Measurements from ENCODE around the gene TMC1.
"Not testable (repeated sequence)": the region's sequence is repeated elsewhere in the genome, so short reads cannot be mapped to it uniquely, and the experiment has no call there.

Gene TMC1

GRCh38 chr9:72526901-72527800 is 5.7 kb downstream of the TMC1 start:
- DNase-seq = peak; percentile 76

- no peak for DNase-seq
Measured at GRCh38 chr9:72527801-72528195, 6.4 kb downstream of the TMC1 start.

DNA sequence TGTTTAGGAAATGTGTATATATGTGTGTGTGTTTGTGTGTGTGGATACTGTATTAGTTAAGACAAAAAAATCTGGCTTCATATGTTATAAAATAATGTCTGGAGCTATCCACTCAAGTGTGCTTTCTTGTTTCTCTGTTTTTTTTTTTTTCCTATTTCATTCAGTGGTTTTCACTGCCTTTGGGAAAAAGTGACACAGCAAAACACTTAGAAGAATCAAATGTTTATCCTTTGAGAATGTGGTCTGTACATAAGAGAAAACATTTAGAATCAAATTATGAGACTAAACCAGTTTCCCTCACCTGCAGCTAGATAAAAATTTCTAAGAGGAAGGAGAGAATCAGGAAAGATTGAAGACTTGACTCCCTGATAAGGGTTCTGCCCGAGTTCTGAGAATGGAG is 8.1 kb downstream of the TMC1 start:
- DNase-seq = no peak

DNA sequence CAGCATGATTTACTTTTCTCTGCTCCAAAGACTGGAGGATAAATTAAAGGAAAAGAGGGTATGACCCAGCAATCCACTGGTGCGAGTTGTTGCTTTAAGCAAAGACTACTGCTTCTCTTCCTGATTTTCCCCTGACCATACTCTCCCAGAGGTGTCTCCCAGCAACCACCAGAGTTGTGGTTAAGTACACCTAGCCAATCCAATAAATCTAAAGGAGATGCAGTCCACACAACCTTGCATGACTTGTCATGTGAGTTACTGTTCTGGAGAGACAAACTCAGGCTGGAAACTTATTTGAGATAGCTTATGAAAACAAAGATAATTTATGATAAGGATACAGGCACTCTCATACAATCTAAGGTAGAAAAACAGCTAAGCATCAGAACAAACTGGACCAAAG is 11.9 kb downstream of the TMC1 start:
- DNase-seq = no peak

DNA sequence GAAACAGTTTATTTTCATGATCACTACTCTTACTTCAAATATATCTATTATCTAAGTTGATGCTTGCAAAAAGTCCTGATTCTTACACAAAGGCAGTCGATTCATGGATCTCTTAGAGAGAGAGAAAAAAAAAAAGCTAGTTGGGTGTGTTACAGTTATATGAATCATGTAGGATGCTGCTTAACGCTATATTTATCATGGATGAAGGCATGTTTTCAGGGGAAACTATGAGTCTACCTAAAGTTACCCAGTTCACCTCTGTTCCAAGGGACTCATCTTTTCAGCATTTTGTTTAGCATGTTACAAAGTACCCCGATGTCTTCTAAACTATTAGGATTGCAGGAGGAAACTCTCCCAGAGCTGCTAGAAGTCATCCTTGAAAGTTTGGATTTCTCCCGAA is 13.5 kb downstream of the TMC1 start:
- DNase-seq = no peak

DNA sequence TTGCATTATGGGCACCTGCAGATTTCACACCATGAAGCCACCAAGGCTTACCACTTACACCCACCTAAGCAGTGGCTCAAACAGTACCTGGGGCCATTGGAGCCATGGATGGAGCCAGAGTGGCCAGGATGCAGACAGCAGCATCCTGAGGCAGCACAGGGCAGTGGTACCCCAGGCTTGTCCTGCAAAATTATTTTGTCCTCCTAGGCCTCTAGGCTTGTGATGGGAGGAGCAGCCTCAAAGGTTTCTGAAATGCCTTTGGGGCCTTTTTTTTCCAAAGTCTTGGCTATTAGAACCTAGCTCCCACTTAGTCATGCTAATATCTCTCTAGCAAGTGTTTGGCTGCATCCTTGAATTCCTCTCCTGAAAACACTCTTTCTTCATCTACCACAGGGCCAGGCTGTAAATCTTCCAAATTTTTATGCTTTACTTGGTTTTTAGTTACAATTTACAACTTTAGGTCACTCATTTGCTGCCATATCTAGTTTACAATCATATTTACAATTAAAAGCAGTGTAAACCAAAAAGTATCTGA is 15.7 kb downstream of the TMC1 start:
- no peak for DNase-seq

DNA sequence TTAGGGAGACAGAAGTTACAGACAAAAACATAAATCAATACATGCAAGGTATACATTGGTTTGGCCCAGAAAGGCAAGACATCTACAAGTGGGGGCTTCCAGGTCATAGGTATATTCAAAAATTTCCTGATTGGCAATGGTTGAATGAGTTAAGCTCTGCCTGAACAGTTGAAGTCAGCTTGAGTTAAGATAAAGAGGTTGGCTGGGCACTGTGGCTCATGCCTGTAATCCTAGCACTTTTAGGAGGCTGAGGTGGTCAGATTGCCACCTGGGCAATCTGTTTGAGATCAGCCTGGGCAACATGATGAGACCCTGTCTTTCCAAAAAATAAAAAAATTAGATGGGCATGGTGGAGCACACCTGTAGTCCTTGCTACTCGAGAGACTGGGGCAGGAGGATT is 16.3 kb downstream of the TMC1 start:
- DNase-seq = no peak

DNA sequence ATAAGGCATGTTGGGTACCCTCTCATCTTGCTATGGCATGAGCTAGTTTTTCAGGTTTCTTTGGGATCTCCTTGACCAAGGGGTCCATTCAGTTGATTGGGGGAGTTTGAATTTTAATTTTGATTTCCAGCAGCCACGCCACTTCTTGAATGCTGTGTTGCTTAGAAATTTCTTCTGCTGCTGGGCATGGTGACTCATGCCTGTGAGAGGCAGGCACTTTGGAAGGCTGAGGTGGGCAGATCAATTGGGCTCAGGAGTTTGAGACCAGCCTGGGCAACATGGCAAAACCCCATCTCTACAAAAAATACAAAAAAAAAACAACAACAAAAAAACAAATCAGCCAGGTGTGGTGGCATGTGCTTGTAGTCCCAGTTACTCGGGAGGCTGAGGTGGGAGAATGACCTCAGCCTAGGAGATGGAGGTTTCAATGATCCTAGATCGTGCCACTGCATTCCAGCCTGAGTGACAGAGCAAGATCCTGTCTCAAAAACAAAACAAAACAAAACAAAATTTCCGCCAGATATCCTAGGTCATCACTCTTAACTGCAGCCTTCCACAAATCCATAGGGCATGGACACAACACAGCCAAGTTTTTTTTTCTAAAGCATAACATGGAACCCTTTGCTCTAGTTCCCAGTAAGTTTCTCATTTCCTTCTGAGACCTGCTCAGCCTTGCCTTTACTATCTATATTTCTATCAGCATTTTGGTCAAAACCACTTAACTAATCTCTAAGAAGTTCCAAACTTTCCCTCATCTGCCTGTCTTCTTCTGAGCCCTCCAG is 17.7 kb downstream of the TMC1 start:
- DNase-seq = no peak

- DNase-seq = no peak
Measured at GRCh38 chr9:72539824-72540347, 18.5 kb downstream of the TMC1 start.

DNA sequence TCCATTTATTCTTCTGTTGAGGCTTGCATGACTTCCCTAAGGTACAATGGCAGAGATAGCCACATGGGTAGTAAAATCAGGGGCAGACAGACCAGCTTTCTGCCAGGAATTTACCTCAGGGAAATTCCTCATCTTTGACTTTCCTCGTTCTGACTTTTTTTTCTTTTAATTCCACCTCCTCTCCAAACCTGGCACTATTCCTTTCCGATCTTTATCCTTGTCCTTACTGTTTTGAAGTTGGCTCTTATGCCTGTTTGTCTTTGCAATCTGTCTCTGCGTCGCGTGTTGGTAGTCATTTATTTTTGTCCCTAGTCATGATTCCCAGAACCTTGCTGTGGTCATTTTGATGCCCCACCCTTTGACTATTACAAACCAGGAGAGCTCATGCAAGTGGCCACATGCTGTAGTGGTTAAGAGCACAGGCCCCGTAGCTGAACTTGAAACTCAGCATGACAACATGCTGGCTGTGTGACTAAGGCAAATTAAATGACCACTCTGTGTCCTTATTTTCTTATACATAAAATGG is 19.0 kb downstream of the TMC1 start:
- no peak for DNase-seq

DNA sequence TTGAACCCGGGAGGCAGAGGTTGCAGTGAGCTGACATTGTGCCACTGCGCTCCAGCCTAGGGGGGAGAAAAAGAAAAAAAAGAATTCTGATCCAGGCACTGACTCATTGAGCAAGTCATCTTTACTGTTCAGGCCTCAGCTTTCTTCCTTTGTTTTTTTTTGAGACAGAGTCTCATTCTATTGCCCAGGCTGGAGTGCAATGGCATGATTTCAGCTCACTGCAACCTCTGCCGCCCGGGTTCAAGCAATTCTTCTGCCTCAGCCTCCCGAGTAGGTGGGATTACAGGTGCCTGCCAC is 21.1 kb downstream of the TMC1 start:
- DNase-seq = not testable (repeated sequence)

GRCh38 chr9:72542917-72543316 is 21.5 kb downstream of the TMC1 start:
- DNase-seq = no peak

GRCh38 chr9:72551306-72551705 is 29.9 kb downstream of the TMC1 start:
- DNase-seq = no peak

DNA sequence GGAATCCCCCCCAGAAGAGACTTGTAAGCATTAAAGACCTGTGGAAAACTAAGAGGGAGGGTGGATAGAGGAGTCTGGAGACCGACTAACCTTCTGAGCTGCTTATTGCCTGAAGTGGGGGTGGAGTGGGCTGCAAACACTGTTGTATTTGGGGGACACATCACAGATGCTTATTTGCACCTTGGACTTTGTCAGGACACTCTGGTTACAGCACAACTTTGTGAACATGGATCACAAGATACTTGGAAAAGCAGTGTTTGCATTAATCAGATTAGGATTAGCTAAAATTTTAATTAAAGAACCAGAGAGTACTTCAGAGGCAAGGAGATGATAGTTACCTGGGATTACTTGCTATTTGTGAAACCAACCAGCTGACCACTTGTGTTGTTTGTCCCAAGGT is 30.9 kb downstream of the TMC1 start:
- DNase-seq = no peak

GRCh38 chr9:72554221-72554641 is 32.8 kb downstream of the TMC1 start:
- DNase-seq = no peak

DNA sequence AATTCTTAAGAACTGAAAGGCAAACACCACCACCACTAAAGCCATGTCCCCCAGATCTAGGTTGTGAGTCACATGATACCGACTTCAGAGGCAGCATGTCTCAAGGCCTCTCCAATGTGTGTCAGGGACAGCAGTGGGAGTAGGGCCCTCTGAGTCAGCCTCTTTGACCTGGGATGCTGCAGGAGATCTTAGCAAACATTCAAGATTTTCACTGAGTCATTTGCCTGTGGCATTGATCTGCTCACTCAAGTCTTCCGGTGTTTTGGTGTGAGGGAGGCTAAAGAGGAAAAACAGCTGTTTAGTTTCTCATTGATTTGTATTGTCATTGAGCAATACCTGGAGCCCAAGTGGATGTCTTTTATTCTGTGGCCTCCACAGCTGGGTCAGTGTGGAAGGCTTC is 36.1 kb downstream of the TMC1 start:
- no peak for DNase-seq

- no peak for DNase-seq
Measured at GRCh38 chr9:72560086-72560485, 38.7 kb downstream of the TMC1 start.

GRCh38 chr9:72563806-72564205 is 42.4 kb downstream of the TMC1 start:
- no peak for DNase-seq

DNA sequence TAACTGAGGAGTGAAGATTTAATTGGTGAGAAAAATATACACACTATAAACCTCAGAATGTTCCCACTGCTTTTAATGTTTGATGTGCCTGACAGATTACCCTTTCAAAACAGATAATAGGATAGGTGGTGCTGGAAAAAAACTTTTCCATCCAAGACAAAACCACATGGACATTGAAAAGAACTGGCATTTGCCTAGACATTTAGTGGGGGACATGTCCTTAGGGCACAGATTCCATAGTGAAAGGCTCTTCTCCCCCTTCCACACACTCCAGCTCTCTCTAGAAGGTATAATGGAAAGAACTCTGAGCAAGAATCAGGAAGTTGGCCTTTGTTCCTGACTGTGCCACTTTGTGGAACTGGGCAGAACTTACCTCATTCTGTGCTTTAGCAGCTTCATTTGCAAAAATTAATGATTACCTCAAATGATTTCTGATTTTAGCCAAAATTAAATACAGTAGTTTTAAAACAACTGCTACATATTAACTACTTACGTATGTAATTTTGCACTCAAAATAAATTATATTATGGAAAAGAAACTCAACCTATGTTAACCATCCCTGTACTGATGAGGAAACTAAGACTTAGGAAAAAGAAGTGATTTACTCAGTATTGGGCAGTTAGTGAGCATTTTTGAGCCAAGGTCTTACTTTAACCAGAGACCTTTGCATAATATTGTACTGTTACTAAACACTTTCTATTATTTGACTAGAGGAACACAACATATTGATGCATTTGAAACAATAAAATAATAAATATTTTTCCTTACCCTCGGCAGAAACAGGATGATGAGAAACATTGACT is 43.3 kb downstream of the TMC1 start:
- DNase-seq = no peak

DNA sequence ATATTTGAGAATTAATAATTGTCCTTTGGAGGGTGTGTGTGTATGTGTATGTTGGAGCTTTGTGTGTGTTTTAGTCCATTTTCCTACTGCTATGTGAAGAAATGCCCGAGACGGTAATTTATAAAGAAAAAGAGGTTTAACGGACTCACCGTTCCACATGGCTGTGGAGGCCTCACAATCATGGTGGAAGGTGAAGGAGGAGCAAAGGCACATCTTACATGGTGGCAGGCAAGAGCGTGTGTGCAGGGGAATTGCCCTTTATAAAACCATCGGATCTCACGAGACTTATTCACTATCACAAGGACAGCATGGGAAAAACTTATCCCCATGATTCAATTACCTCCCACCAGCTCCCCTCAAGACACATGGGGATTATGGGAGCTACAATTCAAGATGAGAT is 44.1 kb downstream of the TMC1 start:
- no peak for DNase-seq

- DNase-seq = no peak
Measured at GRCh38 chr9:72574156-72574810, 52.9 kb downstream of the TMC1 start.

GRCh38 chr9:72575666-72576065 is 54.3 kb downstream of the TMC1 start:
- DNase-seq = no peak
